ENCODE results near the gene POLN.

The POLN gene

GRCh38 chr4:2265113-2266110, 23.5 kb upstream of the POLN start:
- TF ChIP-seq BACH2 (CRISPR knock-in tag; IDR thresholded peaks at IDR 0.05; ENCODE audit: borderline replicate concordance) (no peak), CSDC2 (CRISPR knock-in tag; IDR thresholded peaks at IDR 0.05) (no peak), CREB5 (CRISPR knock-in tag; IDR thresholded peaks at IDR 0.05; ENCODE audit: low read depth) (no peak), ZFP3 (CRISPR knock-in tag; IDR thresholded peaks at IDR 0.05) (no peak), TOX (CRISPR knock-in tag; IDR thresholded peaks at IDR 0.05; ENCODE audit: borderline replicate concordance) (no peak), ZNF70 (CRISPR knock-in tag; IDR thresholded peaks at IDR 0.05) (no peak), ZNF8 (CRISPR knock-in tag; IDR thresholded peaks at IDR 0.05) (no peak), TSHZ2 (CRISPR knock-in tag; IDR thresholded peaks at IDR 0.05) (no peak), RARB (CRISPR knock-in tag; IDR thresholded peaks at IDR 0.05) (no peak), ZNF565 (CRISPR knock-in tag; conservative IDR thresholded peaks at IDR 0.05; ENCODE audit: low read depth) (no peak), PPARA (CRISPR knock-in tag; IDR thresholded peaks at IDR 0.05; ENCODE audit: borderline replicate concordance) (no peak), GLIS3 (CRISPR knock-in tag; IDR thresholded peaks at IDR 0.05) (no peak), PATZ1 (CRISPR knock-in tag; IDR thresholded peaks at IDR 0.05; ENCODE audit: borderline replicate concordance) (no peak), ISL1 (CRISPR knock-in tag; IDR thresholded peaks at IDR 0.05) (no peak), CSRNP3 (CRISPR knock-in tag; IDR thresholded peaks at IDR 0.05) (no peak), ARNTL (CRISPR knock-in tag; IDR thresholded peaks at IDR 0.05; ENCODE audit: borderline replicate concordance, low read depth) (no peak), ZC3H10 (CRISPR knock-in tag; IDR thresholded peaks at IDR 0.05) (no peak), TCF4 (CRISPR knock-in tag; IDR thresholded peaks at IDR 0.05; ENCODE audit: borderline replicate concordance) (no peak), ESRRG (CRISPR knock-in tag; IDR thresholded peaks at IDR 0.05) (no peak)
- ATAC-seq, result no peak

GRCh38 chr4:2264481-2265041, 22.6 kb upstream of the POLN start:
- no peak for ATAC-seq
- TF ChIP-seq ZC3H10 (CRISPR knock-in tag; IDR thresholded peaks at IDR 0.05), result no peak
- TF ChIP-seq GLIS3 (CRISPR knock-in tag; IDR thresholded peaks at IDR 0.05), result no peak
- no peak for TF ChIP-seq ZNF565 (CRISPR knock-in tag; conservative IDR thresholded peaks at IDR 0.05; ENCODE audit: low read depth)
- TF ChIP-seq TOX (CRISPR knock-in tag; IDR thresholded peaks at IDR 0.05; ENCODE audit: borderline replicate concordance), result no peak
- no peak for TF ChIP-seq ZNF70 (CRISPR knock-in tag; IDR thresholded peaks at IDR 0.05)

GRCh38 chr4:2263926-2264321, 22.0 kb upstream of the POLN start:
- TF ChIP-seq RARB (CRISPR knock-in tag; IDR thresholded peaks at IDR 0.05) (no peak), CSRNP3 (CRISPR knock-in tag; IDR thresholded peaks at IDR 0.05) (no peak), ZNF70 (CRISPR knock-in tag; IDR thresholded peaks at IDR 0.05) (no peak), TOX (CRISPR knock-in tag; IDR thresholded peaks at IDR 0.05; ENCODE audit: borderline replicate concordance) (no peak), TCF4 (CRISPR knock-in tag; IDR thresholded peaks at IDR 0.05; ENCODE audit: borderline replicate concordance) (no peak), ZNF8 (CRISPR knock-in tag; IDR thresholded peaks at IDR 0.05) (no peak), BACH2 (CRISPR knock-in tag; IDR thresholded peaks at IDR 0.05; ENCODE audit: borderline replicate concordance) (no peak)
- ATAC-seq, result no peak

All from SK-N-SH treated with all-trans-retinoic acid at 6 μM for 48 hours (cell line).